SK-N-SH treated with all-trans-retinoic acid at 6 μM for 48 hours (cell line): ENCODE measurements around the gene IFITM2.

Experiments used
- ARNTL ChIP-seq: fragments of 450-650 bp; formaldehyde crosslinking; IDR thresholded peaks from 2 replicates; pipeline ENCODE4 v1.5.0; 2020; ENCODE audit warnings: low read depth, mild to moderate bottlenecking, moderate library complexity, borderline replicate concordance
- BACH2 ChIP-seq: fragments of 250-450 bp; sonication (Bioruptor Pico); IDR thresholded peaks from 2 replicates; pipeline ENCODE4 v1.9.0; 2021; ENCODE audit warnings: mild to moderate bottlenecking, borderline replicate concordance
- GLIS3 ChIP-seq: fragments of 250-450 bp; sonication (Bioruptor Pico); IDR thresholded peaks from 2 replicates; pipeline ENCODE4 v1.5.0; 2020; ENCODE audit warnings: mild to moderate bottlenecking, moderate library complexity
- ISL1 ChIP-seq: fragments of 250-450 bp; sonication (Bioruptor Pico); IDR thresholded peaks from 2 replicates; pipeline ENCODE4 v2.1.2; 2022; ENCODE audit warnings: mild to moderate bottlenecking, moderate library complexity
- TCF4 ChIP-seq: fragments of 250-450 bp; sonication (Bioruptor Pico); IDR thresholded peaks from 2 replicates; pipeline ENCODE4 v1.8.0; 2021; ENCODE audit warnings: mild to moderate bottlenecking, moderate library complexity, borderline replicate concordance
- ZFP3 ChIP-seq: fragments of 250-450 bp; sonication (Bioruptor Pico); IDR thresholded peaks from 2 replicates; pipeline ENCODE4 v1.5.0; 2020; ENCODE audit warnings: mild to moderate bottlenecking, moderate library complexity

GRCh38 chr11:340539-341512, 33.2 kb downstream of the IFITM2 start:
- TF ChIP-seq ZFP3 (CRISPR knock-in tag) (no peak), BACH2 (no peak), GLIS3 (CRISPR knock-in tag) (no peak), ARNTL (CRISPR knock-in tag) (no peak), TCF4 (CRISPR knock-in tag) (no peak), ISL1 (CRISPR knock-in tag) (no peak)
